ENCODE results near the gene NACC2. TPM values are rescaled to one million over a fixed set of nuclear protein-coding genes. Genes with fewer than 3 reads are reported as not detected.

NACC2 gene
- total and polyA plus RNA-seq, 10 of the 15 experiments (the other 5 are each of a cell fraction or from before 2014, with no cell fraction given) = 0.66 to 14.7 (median 3.5) TPM

- TF ChIP-seq ZBTB4 (CRISPR knock-in tag; IDR thresholded peaks at IDR 0.05) = no peak
- peak; percentile 100 for TF ChIP-seq IKZF1 (conservative IDR thresholded peaks at IDR 0.05)
- TF ChIP-seq TARDBP (IDR thresholded peaks at IDR 0.05; ENCODE audit: borderline replicate concordance) = no peak
- TF ChIP-seq NFIC (IDR thresholded peaks at IDR 0.05; ENCODE audit: low read depth, low read length) = no peak
- no peak for TF ChIP-seq PRDM15 (CRISPR knock-in tag; IDR thresholded peaks at IDR 0.05)
- no peak for TF ChIP-seq CREB1 (IDR thresholded peaks at IDR 0.05; ENCODE audit: low read depth)
- TF ChIP-seq ELK1 (IDR thresholded peaks at IDR 0.05; ENCODE audit: low read depth, low read length) = peak; percentile 61; the same call in 1 of the 2 replicates
- no peak for TF ChIP-seq IRF4 (IDR thresholded peaks at IDR 0.05; ENCODE audit: low read depth, low read length)
- TF ChIP-seq SUPT20H (IDR thresholded peaks at IDR 0.05; ENCODE audit: borderline replicate concordance, control insufficient read depth, low read depth, low read length) = no peak
- TF ChIP-seq YBX1 (IDR thresholded peaks at IDR 0.05) = no peak
- TF ChIP-seq TCF7 (IDR thresholded peaks at IDR 0.05; ENCODE audit: borderline replicate concordance) = no peak
- TF ChIP-seq ESRRA (IDR thresholded peaks at IDR 0.05; ENCODE audit: low read length) = no peak
- TF ChIP-seq E2F8 (IDR thresholded peaks at IDR 0.05; ENCODE audit: low read depth, partially characterized antibody) = no peak
- no peak for TF ChIP-seq PAX8 (IDR thresholded peaks at IDR 0.05)
- no peak for TF ChIP-seq IRF3 (IDR thresholded peaks at IDR 0.05)
- no peak for TF ChIP-seq FOS (IDR thresholded peaks at IDR 0.05; ENCODE audit: borderline replicate concordance, extremely low read depth, insufficient read length)
- peak; percentile 91 for TF ChIP-seq MAX (IDR thresholded peaks at IDR 0.05; ENCODE audit: low read depth, low read length)
These were observed 23.4 kb upstream of the NACC2 start, which contains the start of gene TMEM250 (continued) for GRCh38 chr9:136118320-136119060.

All from GM12878 (cell line).